GM12875 (cell line): ENCODE measurements around the gene MED20.

Experiments used
- H3K4me3 ChIP-seq: one replicate; pipeline ENCODE4 v1.5.1; 2011; ENCODE audit warnings: low read depth, low read length, control low read depth
- TF ChIP-seq, protein P1 (sequence below): IDR thresholded peaks from 2 replicates; pipeline ENCODE4 v1.5.1; 2011; ENCODE audit warnings: low read depth, mild to moderate bottlenecking, control low read depth, inconsistent platforms, low read length, moderate library complexity, borderline replicate concordance; ENCODE audit not compliant: insufficient read depth

The MED20 gene

DNA sequence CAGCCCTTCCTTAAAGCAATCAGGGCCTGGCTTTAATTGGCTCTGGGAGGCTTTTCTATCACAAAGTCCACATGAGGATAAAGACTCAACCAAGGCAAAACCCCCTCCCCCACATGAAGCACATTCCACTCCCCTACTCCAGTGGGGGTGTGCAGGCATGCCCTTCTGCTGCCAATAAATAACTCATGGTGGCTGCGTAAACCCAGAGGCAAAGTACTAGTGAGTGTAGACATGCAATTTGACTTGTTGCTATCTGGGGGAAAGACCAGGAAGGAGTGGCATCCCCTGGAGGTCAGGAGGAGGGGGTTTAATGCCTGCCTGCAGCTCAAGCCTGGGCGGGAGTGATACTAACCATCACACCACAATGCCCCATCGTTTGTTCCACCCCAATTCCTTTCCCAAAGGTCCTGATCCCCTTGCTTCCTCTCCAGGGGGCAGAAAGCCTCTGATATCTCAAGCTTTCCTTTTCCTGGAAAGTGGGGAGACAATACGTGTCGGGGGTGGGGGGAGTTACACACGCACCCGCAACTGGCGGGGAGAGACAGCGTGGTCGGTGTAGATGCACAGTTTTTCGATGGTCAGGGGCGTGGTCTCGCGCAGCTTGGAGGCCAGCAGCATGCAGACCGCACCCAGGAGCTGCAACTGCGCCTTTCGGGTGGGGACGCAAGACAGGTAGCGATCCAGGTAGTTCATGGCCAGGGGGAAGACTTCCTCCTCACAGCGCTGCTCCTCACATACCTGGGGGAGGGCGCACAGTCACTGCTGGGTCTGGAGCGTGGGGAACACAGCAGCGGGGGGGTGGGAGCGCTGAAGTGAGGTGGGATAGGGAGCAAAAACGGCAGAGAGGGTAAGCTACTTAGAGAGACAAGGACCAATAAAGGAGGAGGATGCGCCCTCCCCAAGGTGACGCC lies 19.2 kb upstream of the MED20 start:
- TF ChIP-seq, protein P1, sequence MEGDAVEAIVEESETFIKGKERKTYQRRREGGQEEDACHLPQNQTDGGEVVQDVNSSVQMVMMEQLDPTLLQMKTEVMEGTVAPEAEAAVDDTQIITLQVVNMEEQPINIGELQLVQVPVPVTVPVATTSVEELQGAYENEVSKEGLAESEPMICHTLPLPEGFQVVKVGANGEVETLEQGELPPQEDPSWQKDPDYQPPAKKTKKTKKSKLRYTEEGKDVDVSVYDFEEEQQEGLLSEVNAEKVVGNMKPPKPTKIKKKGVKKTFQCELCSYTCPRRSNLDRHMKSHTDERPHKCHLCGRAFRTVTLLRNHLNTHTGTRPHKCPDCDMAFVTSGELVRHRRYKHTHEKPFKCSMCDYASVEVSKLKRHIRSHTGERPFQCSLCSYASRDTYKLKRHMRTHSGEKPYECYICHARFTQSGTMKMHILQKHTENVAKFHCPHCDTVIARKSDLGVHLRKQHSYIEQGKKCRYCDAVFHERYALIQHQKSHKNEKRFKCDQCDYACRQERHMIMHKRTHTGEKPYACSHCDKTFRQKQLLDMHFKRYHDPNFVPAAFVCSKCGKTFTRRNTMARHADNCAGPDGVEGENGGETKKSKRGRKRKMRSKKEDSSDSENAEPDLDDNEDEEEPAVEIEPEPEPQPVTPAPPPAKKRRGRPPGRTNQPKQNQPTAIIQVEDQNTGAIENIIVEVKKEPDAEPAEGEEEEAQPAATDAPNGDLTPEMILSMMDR: no peak
- peak overlapping the region; percentile 87 for H3K4me3 ChIP-seq

DNA sequence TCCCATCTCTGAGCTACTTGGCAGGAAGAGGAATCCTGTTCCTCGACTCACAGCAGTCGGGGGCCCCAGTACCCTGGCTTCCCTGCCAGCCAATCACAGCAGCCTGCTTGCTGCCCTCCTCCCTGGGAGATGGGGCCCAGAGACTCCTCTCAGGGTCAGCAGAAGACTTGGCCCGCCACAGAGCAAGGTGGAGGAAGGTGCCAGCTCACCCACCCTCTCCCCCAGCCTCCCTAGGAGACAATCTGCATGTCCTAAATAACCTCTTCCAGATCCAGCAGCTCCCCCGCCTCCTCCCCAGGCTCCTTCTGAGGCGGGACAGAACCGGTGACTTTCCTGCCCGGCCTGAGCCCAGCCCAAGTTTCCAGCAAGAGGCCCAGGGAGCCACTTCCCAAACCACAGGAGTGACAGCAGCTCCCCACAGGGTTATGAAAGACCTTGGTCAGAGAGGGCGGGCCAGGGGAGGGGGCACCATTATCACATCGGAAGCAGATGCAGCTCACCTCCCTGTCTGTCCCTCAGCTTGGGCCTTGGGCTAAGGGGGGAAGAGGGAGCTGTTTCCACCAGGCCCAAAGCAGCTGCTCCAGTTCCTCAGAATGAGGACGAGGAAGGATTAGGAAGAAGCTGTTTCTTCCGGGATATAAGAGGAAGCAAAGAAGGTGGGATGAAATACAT lies 18.4 kb upstream of the MED20 start:
- TF ChIP-seq, protein P1: no peak
- peak overlapping the region; percentile 87 for H3K4me3 ChIP-seq

- no peak overlapping the region for H3K4me3 ChIP-seq
- TF ChIP-seq, protein P1: no peak
These were observed 17.7 kb upstream of the MED20 start for GRCh38 chr6:41938590-41939175.

DNA sequence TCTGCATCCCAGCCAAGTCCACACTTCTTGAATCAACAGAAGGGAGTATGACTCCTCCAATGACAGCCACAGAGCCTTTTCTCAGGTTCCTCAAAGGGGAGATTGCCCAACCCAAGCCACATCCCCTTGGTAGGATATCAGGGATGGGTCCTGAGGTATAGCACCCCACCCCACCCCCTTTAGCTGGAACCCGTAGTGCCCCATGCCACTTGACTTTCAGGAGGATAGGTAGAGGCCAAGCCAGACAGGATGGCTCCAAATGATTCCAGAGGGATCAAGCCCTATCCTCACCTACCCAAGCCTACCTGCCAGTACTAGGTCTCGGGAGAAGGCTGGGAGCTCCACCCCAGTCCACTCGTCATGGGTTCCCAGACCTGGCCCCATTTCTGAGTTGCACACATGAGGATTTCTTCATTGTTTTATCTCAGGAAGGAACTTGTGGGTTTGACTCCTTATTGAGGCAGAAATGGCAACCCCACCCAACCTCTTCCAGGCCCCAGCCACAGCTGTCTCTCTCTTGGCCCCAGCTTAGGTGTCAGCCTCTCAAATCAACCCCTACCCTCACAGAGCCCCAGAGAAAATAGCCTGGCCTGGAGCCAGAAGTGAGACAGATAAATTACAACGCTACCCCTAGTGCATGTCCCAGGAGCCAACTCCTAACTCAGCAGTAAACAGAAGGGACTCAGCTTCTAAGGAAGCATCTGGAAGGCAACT lies 17.1 kb upstream of the MED20 start:
- no peak overlapping the region for H3K4me3 ChIP-seq
- TF ChIP-seq, protein P1: no peak

DNA sequence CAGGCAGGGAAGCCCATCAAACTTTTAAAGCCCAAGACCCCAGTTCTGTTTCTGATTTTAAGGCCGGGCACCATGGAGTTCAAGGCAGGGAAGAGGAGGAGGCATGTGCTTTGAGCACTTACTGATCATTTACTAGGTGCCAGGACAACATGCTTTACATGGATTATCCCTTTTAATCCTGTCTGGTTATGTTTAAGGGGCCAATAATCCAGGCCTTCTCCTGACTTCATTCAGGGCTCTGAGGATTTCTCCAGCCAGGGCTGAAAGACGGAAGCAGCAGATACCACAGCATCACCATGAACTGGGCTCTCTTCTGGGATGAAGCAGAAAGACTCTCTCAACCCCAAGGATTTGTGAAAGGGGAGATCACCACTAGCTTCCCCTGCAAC lies 16.5 kb upstream of the MED20 start:
- no peak overlapping the region for H3K4me3 ChIP-seq
- TF ChIP-seq, protein P1: no peak

- TF ChIP-seq, protein P1: peak; percentile 87
- H3K4me3 ChIP-seq: no peak overlapping the region
These were observed 15.3 kb upstream of the MED20 start for GRCh38 chr6:41936073-41936837.
